DOHH2 (cell line): ENCODE results near the gene MYBPH.

Experiments
- H3F3A ChIP-seq: fragments of 200-600 bp; sonication (generic), shearing (Covaris generic); 2 replicates; pipeline ENCODE4 v1.6.0; 2016; ENCODE audit warnings: antibody characterized with exemption, mild to moderate bottlenecking; ENCODE audit not compliant: control insufficient read depth, insufficient read depth
- H3K27ac ChIP-seq: fragments of 200-600 bp; sonication (generic); 2 replicates; pipeline ENCODE4 v1.5.1; 2014; ENCODE audit warnings: low read depth, mild to moderate bottlenecking, low read length, moderate library complexity
- H3K27me3 ChIP-seq: fragments of 200-600 bp; sonication (generic); 2 replicates; pipeline ENCODE4 v1.6.1; 2014; ENCODE audit warnings: mild to moderate bottlenecking, low read length, mixed read lengths; ENCODE audit not compliant: control insufficient read depth
- H3K36me3 ChIP-seq: fragments of 200-600 bp; sonication (generic); 2 replicates; pipeline ENCODE4 v1.6.1; 2014; ENCODE audit warnings: mild to moderate bottlenecking, low read length, moderate library complexity, mixed read lengths; ENCODE audit not compliant: control insufficient read depth
- H3K4me1 ChIP-seq: fragments of 200-600 bp; sonication (generic); 2 replicates; pipeline ENCODE4 v1.6.1; 2014; ENCODE audit warnings: mild to moderate bottlenecking, low read length, mixed read lengths; ENCODE audit not compliant: control insufficient read depth
- H3K4me2 ChIP-seq: fragments of 200-600 bp; sonication (generic); 2 replicates; pipeline ENCODE4 v1.6.0; 2014; ENCODE audit warnings: mild to moderate bottlenecking, low read length, moderate library complexity
- H3K4me3 ChIP-seq: fragments of 200-600 bp; sonication (generic); 2 replicates; pipeline ENCODE4 v1.5.1; 2014; ENCODE audit warnings: mild to moderate bottlenecking, low read length, mixed read lengths
- H3K79me2 ChIP-seq: fragments of 200-600 bp; sonication (generic); 2 replicates; pipeline ENCODE4 v1.6.1; 2014; ENCODE audit warnings: mild to moderate bottlenecking, low read length, mixed read lengths; ENCODE audit not compliant: control insufficient read depth
- H3K9me2 ChIP-seq: fragments of 200-600 bp; sonication (generic); replicated peaks from 2 replicates; pipeline ENCODE4 v1.6.1; 2014; ENCODE audit warnings: mild to moderate bottlenecking, low read length, mixed read lengths; ENCODE audit not compliant: control insufficient read depth
- H3K9me3 ChIP-seq: fragments of 200-600 bp; sonication (generic); 2 replicates; pipeline ENCODE4 v1.6.1; 2014; ENCODE audit warnings: antibody characterized with exemption, low read length, mixed read lengths; ENCODE audit not compliant: control insufficient read depth, insufficient read depth
- H4K20me1 ChIP-seq: fragments of 200-600 bp; sonication (generic); 2 replicates; pipeline ENCODE4 v1.6.0; 2014; ENCODE audit warnings: low read depth, mild to moderate bottlenecking, antibody characterized with exemption, low read length, moderate library complexity; ENCODE audit not compliant: control insufficient read depth, insufficient read depth
- EZH2phosphoT487 ChIP-seq: fragments of 200-600 bp; sonication (generic); IDR thresholded peaks from 2 replicates; pipeline ENCODE4 v1.6.1; 2017; ENCODE audit warnings: borderline replicate concordance, mild to moderate bottlenecking, antibody characterized with exemption, low read length, moderate library complexity, mixed read lengths
- TF ChIP-seq, protein P1 (sequence below): fragments of 200-600 bp; sonication (generic); IDR thresholded peaks from one replicate; pipeline ENCODE4 v1.5.1; 2014; ENCODE audit warnings: antibody characterized with exemption, mild to moderate bottlenecking, low read depth, low read length; ENCODE audit not compliant: poor library complexity, severe bottlenecking

The MYBPH gene

DNA sequence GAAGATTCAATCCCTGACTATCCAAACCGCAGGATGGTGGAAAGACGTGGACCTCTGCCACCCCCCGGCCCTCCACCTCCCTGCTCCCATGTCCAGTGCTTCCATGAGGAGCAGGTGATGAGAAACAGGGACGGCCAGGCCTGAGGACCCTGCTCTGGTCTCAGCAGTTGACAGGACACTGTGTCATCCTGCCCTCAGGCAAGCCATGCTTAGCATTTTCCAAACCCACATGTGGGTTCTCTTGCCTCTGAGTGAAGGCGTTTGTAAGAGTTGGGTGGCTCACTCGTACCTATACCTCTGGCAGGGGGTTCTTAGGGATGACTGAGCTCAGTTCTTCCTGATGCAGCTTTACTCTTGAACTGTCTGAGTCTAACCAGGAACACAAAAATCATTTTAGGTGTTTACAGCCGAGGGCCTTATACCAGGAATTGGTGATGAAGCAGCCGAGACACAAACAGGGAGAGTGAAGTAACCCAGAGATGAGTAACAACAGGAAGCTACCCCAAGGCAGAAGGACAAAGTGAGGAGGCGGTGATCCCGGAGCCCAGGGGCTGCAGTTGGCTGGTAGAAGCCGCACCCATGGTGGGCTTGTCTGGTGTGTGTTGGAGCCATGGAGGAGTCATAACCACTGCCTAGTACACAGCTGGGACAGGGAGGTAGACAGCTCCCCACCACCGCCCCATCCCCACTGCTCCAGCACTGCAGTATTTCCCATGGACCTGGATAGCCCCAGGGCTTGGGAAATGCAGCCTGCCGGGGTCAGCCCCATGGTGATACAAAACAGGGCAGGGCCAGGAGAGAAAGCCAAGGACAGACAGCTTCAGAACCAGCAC is 21.4 kb downstream of the MYBPH start:
- H3K4me1 ChIP-seq = no peaks in the 10 kb centered on the region
- no peak for TF ChIP-seq EZH2phosphoT487
- TF ChIP-seq, protein P1, sequence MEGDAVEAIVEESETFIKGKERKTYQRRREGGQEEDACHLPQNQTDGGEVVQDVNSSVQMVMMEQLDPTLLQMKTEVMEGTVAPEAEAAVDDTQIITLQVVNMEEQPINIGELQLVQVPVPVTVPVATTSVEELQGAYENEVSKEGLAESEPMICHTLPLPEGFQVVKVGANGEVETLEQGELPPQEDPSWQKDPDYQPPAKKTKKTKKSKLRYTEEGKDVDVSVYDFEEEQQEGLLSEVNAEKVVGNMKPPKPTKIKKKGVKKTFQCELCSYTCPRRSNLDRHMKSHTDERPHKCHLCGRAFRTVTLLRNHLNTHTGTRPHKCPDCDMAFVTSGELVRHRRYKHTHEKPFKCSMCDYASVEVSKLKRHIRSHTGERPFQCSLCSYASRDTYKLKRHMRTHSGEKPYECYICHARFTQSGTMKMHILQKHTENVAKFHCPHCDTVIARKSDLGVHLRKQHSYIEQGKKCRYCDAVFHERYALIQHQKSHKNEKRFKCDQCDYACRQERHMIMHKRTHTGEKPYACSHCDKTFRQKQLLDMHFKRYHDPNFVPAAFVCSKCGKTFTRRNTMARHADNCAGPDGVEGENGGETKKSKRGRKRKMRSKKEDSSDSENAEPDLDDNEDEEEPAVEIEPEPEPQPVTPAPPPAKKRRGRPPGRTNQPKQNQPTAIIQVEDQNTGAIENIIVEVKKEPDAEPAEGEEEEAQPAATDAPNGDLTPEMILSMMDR = no peak
- no peaks in the 10 kb centered on the region for H4K20me1 ChIP-seq
- H3K9me3 ChIP-seq = no peaks in the 10 kb centered on the region
- no peaks in the 10 kb centered on the region for H3F3A ChIP-seq
- no peaks in the 10 kb centered on the region for H3K79me2 ChIP-seq
- H3K27me3 ChIP-seq = peaks cover 31% of the 10 kb centered on the region
- H3K27ac ChIP-seq = no peak overlapping the region
- no peaks in the 10 kb centered on the region for H3K36me3 ChIP-seq
- H3K9me2 ChIP-seq = no peaks in the 10 kb centered on the region
- no peak overlapping the region for H3K4me3 ChIP-seq
- no peak overlapping the region for H3K4me2 ChIP-seq

DNA sequence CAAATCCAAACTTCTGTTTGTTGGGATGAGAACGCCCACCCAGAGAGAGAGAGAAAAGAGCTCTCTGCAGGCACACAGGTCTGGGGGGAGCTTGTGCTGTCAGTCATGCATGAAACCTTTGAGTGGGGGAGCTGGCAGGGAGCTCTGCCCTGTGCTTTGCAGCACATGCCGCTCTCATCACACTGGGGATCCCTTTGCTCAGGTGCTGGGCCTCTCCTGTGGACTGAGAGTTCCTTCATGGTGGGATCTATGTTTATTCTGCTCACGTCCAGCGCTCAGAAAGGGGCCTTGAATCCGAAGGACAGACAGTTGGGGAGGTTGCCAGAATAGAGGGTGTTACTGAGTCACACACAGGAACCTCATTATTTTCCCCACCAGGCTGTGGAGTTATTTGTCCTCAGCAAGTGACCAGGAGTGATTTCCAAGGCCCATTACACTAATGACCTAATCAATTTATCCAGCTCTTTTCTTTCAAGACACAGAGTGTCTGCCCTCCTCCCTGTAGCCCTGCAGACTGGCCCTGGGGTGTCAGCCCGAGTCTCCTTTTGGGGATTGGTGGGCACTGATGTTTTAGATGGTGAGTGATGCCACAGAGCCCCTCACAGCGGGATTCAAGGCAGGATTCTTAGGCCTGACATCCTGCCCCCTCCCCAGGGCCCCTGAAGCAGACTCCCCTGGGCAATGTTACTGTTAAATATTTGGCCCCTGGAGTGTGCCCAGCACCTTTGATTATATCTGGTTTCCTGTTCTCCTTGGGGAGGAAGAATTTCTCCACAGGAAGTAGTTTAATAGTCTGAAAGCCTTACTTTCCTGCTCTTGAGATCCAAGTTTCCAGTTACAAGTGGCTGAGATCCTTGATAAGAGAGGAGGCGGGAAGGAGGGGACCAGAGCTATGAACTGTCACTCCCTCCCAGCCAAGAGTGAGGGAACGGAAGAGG is 22.3 kb downstream of the MYBPH start:
- H4K20me1 ChIP-seq = no peaks in the 10 kb centered on the region
- no peaks in the 10 kb centered on the region for H3K4me1 ChIP-seq
- H3K9me2 ChIP-seq = no peaks in the 10 kb centered on the region
- H3F3A ChIP-seq = no peaks in the 10 kb centered on the region
- no peak overlapping the region for H3K4me2 ChIP-seq
- no peaks in the 10 kb centered on the region for H3K9me3 ChIP-seq
- no peaks in the 10 kb centered on the region for H3K79me2 ChIP-seq
- TF ChIP-seq, protein P1 = no peak
- TF ChIP-seq EZH2phosphoT487 = no peak
- H3K27ac ChIP-seq = no peak overlapping the region
- no peaks in the 10 kb centered on the region for H3K36me3 ChIP-seq
- H3K4me3 ChIP-seq = no peak overlapping the region
- H3K27me3 ChIP-seq = peaks cover 28% of the 10 kb centered on the region

DNA sequence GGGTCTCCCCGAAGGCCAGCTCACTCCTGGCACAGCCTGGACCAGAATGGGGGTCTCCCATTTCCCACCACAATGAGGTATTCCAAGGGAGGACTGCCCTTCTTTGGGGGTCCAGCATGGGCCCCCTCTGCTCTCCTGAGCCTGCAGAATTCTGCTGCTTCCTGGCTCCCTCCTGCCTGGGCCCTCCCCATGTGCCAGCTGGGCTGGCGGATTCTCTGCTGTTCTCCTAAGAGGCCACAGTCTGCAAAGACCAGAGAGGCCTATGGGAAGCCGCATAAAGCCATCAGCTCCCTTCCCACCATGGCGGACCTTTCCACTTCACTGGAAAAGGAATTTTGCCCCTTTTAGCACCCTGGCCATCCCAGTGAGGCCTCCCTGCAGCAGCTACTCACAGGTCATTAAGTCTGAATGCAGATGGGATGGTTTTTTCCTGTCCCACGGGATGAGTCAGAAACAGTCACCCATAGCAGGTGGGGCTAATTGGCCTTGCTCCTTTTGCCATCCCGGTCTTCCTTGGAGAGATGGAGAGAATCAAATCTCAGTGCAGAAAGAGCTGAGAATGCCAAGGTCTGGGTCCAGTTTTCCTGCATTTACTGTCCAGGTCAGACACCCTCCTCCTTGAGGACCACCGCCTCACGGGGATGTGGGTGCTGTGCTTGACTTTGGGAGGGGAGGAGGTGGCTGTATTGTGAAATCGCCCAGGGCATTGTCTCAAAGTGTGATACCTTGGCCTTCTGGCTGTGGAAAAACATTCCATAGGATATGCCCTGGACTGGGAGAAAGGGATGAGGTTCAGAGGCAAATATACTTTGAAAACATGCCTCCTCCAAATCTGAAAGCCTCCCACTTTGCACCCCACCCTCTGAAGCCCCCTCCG is 23.2 kb downstream of the MYBPH start:
- Histone ChIP-seq H3K4me2 (no peak overlapping the region), H3K27ac (no peak overlapping the region), H3K9me3 (no peaks in the 10 kb centered on the region), H3F3A (no peaks in the 10 kb centered on the region), H3K27me3 (peaks cover 23% of the 10 kb centered on the region), H3K4me1 (no peaks in the 10 kb centered on the region), H3K9me2 (no peaks in the 10 kb centered on the region), H3K4me3 (no peak overlapping the region), H3K36me3 (no peaks in the 10 kb centered on the region), H4K20me1 (no peaks in the 10 kb centered on the region), H3K79me2 (no peaks in the 10 kb centered on the region)
- TF ChIP-seq, protein P1 = no peak
- no peak for TF ChIP-seq EZH2phosphoT487
